Hematopoietic multipotent progenitor cell (in vitro differentiated cells): ENCODE data around the gene COL4A4. TPM values are rescaled to one million over a fixed set of nuclear protein-coding genes. Genes with fewer than 3 reads are reported as not detected.
"Not testable (repeated sequence)": the region's sequence is repeated elsewhere in the genome, so short reads cannot be mapped to it uniquely, and the experiment has no call there.

Experiments used
- DNase-seq, 3 donors: peaks; one replicate each; pipeline ENCODE4 v3.0.0-alpha.2; 2011 to 2015; ENCODE audit warnings: low read depth in 2 of 3, low spot score in 2 of 3
- total RNA-seq: library from RNA; depleted of rRNA; stranded (reverse); fragments of >200 nt; gene quantifications from one replicate; pipeline ENCODE4 v1.2.3, GENCODE V29; 2012

The COL4A4 gene
- not detected for total RNA-seq

DNA sequence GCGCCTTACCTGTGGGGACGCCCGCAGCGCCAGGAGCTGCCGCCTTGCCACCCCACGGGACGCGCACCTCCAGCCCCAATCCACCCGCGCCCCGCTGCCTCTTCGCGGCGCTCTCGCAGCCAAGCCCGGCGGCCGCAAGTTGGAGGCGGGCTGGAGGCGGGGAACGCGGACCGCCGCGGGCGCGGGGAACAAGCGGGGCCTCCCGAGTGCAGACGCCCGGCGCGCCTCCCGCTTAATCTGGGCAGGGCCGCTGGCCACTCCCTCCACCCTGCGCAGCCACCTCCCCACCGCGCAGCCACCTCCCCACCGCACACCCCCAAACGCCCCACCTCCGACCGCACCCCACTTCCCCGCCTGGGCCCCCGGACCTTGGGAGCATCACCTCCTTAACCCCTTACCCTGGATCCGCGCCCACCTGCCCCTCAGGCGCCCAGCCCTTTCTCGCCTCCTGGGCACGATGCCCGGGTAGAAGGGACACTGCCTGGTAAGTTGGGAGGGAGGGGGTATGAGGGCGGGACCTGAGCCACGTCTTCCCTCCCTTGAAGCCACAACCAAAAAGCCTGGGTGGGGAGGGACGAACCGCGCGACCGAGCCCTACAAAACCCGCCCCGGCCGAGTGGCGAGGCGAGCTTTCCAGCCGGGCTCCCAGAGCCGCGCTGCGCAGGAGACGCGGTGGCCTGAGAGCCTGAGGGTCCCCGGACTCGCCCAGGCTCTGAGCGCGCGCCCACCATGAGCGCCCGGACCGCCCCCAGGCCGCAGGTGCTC, at the start of gene COL4A4, which contains the start of gene COL4A3:
COL4A4 (minus strand) TSS at position 208 of the 765 bp plus-strand sequence. CDS start 16,722 bp downstream, outside the sequence.
COL4A3 (plus strand) TSS at position 627 of the 765 bp plus-strand sequence; CDS start at position 730, 103 bp downstream.
- peak in 1 of 3 donors; percentile 12 for DNase-seq

DNA sequence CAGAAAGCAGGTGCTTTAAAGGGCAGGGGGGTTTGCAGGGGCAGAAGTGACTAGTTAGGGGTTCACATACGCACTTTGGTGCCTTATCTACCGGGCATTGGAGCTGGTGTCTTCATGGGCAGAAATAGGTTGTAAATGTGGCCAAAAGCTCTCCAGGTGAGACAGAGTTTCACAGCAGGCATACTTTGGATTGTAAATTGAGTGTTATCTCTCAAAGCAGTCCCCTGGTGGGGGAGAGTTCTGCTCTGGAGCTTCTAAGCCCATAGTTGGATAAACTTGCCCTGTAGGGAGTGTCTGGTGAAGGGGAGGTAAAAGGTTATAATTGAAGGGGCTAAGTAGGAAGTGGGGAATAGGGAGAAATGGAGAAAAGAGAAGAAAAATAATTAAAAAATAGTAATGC, 43.6 kb upstream of the COL4A4 start:
- no peak for DNase-seq

DNA sequence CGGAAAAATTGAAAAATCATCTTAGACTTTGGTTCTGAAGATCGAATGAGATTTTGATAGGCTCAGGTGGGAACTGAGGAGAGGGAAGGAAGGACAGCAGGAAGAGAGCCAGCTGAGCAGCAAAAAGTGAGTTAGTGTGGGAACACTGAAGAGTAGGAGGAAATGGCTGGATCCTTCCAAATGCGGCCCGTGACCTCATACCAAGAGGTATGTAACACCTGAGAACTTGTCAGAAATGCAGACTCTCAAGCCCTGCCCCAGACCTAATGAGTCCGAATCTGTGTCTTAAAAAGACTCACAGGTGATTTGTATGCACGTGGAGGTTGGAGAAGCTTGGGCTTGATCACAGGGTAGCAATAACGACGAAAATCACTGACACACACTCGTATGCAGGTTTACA, 42.4 kb upstream of the COL4A4 start:
- DNase-seq = no peak

DNA sequence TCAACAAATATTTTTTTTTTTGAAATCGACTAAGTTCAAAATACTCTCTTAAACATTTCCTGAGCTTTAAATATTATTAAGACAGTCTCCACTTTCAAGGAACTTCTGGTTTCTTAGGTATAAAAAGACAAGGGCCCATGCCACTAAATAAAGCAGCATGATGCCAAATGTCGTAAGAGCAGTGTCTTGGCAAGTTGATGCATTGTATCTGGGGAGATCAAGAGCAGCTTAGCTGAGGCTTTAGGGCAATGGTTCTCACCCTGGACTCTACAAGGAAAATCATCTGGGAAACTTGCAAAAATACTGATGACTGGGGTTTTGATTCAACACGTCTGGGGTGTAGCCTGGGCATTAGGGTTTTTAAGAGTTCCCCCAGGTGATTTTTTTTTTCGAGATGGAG, 41.7 kb upstream of the COL4A4 start:
- DNase-seq = no peak

DNA sequence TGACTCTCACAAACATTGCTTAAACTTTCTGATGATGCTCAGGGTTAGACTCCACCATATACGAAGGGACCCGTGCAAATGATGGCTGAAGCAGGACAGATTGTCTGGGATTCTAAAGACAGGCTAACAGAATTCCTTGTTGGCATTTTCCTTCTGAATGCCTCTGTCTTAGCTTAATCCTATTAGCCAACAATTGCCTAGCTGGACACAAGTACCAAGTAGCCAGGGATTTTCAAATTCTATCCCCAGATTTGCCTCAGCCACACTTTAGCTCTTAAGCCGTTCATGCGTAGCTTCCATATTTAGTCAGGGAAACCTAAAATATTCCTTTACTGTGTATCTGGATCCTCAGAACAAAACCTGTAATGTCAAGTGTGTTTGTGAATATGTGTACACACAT, 40.4 kb upstream of the COL4A4 start:
- no peak for DNase-seq

DNA sequence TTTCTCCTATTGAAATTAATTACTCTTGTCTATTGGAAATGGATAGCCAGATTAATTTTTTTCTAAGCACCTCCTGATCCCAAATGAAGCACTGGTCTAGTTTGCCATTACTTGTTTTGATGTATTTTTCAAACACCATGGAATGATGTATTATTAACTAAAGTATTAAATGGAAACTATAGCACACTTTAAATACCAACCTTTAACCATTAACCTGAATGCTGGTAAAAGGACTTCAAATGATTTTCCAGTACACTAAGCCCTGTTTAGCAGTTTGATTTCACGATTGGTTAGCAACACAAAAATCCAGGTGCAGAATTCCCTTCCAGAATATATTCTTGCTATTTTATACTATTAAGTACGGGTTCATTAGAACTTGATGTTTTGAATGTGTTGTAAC, 37.8 kb upstream of the COL4A4 start:
- DNase-seq = no peak

DNA sequence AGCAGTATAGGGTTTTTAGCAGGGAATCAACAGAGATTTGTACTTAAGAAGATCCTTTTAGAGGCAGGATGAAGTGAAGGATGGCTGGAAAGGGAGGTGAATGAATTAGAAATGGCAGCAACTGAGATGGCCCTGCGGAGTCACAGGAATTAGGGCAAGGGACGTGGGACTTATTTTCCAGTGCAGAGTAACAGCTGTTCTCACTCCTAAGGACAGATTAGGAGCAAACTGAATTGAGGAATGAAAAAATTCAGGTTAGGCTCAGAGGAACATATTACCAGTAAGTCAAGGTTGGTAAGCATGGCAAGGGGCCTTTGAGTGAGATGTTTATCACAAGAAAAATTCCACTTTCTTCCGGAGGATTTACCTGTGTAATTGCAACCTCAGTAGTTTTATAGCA, 34.9 kb upstream of the COL4A4 start:
- DNase-seq = no peak

DNA sequence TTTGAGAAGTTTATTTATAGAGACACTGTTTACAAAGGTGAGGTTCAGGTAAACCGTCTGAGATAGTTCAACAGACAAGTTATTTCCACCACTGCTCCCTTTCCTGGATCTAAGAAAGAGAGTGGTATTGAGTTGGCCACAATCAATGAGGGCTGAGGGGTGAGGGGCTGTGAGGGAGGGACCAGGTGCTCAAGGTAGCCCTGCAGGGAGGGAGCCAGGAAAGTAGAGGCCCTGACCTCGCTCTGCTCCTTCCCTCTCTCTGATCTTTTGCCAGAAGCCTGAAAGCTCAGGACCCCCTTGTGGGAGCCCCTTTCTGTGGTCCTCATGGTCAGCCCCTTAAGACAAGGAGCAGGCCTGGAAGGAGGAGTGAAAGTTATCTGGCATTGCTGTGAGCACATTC, 30.2 kb upstream of the COL4A4 start:
- DNase-seq = no peak

DNA sequence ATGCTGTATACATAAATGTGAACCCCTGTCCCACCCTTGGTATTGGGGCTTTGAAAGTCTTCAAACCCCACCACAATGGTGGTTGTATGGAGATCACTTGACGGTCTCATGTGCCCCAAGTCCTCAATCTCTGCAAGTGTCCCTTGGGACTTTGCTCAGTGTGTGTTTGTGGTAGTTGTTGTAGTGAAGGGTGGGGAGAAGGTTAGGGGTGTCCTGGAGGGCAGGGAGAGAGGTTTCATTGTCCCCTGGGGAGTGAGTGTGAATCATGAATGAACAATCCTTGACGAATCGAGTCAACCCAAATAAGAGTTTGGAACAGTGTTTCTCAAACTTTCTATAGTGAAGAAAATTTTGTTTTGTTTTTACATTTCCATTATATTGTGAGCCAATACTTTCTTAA, 28.5 kb upstream of the COL4A4 start:
- no peak for DNase-seq

DNA sequence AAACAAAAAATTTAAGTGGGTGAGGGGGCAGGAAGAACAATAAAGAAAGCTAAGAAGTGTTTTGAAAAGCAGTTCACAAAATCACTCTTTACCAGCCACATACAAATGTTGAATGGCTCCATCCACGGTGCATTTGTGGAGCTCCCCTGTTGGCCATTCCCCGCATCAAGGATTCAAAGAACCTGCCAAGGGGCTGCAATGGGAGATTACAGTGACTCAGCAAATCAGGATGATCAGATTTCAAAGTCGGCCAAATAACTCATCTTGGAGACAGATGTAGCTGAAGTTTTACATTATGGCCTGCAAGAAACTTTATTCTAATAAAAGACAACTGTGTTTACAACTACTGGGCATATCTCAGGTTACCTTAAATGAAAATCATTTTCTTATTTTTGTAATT, 27.4 kb upstream of the COL4A4 start:
- no peak for DNase-seq

DNA sequence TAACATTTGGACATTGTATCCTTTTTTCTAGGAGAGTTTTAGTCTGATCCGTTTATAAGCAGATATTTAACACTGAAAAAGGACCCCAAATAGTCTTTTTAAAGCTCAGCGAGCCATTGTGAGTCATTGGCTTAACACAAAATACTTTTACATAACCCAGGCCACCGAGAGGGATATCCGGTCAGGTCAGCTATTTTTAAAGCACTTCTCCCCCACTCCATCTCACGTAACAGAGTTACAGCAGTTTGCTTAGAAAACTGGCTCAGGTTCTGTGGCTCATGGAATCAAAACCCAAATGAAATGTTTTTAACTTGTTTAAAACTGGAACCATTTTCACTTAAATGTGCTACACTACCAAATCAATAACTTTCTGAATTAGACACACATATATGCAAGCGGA, 24.3 kb upstream of the COL4A4 start:
- no peak for DNase-seq

DNA sequence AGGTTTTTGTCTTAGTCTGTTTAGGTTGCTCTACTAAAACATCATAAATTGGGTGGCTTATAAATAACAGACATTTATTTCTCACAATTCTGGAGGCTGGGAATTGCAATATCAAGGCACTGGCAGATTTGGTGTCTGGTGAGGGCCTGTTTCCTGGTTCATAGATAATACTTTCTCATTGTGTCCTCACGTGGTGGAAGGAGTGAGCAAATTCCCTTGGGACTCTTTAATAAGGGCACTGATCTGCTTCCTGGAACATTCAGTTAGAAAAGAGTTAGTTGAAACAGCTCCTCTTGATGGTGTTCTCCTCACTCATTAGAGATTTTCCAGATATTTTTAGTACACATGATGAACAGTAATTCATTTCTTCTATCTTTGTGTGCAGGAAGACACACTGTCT, 22.7 kb upstream of the COL4A4 start:
- DNase-seq = no peak

DNA sequence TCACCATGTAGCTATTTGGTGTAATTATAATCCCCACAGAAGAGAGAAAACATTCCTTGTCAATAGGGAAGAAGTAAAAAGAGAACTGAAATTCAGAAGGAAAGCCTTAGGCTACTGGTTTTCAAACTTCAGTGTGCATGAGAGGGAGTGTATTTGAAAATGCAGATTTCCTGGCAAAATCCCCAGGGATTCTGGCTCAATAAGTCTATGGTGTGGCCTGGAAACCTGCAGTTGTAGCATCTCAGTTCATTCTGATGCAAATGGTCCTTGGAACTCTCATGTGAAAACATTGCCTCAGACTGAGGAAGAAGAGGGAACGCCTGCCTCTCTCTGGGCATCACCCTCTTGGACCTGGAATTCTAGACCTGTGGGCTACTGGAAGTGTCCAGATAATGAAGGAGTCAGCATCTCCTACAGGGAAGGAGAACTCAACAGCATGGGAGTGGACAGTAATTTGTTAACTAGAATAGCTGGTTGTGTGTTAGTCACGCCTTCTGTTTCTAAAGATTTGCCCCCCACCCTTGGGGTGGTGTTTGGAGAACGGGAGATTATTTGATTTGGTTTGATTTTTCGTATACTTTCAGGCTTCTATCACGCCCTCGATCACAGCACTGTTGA, 21.7 kb upstream of the COL4A4 start:
- DNase-seq = no peak

DNA sequence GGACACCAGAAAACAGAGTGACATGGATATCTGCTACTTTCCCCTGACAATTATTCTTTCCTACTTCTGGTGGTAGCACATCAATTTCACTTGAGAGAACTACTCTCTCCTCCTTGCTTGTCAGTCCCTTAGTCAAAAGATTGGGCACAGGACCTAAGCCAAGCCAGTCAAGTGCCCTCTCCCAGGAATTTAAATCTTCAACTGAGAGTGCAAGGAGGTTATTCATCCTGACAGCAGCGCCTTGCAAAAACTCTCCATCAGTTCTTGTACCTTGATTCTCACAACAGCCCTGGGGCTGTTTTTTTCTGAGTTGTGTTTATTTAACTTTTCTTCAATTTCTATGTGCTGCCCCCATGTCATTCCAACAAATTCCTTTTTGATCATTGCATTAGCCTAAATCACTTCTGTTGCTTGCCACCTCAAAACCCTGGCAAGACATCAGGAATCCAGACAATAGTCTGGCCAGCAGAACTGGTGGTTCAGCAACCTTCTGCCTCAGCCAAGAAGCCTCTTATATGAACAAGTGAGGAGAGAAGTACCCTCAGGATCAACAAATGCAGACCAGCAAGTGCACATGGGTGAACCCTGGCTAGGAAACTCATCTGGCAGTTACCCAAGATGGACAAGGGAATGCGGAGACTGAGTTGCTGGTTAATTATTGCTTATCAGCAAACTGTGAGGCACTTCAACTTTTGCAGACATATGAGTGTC, 19.8 kb upstream of the COL4A4 start:
- DNase-seq = no peak

DNA sequence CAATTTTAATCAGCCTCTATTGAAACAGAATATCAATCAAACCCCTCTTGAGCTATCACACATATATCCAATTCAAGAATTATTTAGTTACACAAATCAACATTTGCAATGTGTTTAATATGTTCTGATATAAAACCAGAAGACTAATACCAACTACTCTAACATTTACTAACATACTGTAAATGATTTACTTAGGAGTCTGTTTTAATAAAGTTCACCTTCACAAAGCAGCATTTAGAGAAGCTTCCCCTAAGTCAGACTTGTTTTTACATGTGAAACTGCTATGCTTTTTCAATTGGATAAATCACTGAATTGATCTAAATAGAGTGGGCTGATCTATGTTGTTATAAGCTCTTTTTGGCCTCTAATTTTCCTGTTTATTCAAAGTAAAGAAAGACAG, 18.8 kb upstream of the COL4A4 start:
- no peak for DNase-seq

DNA sequence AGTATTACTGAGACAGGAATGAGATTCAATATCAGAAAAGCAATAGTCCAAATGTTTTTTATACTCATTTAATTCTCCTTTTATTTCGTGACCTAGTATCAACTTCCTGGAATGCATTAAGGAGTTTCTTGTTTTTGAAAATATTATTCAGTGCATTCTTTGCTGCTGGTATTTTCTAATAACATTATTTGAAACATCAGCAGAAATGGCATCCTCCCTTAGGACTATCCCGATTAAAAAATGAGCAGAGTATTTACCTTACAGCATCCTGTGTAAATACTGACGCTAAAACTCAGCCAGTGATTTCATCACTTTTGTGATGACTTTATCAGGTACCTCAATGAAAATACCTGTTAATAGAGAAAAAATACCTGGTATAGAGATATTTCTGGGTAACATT, 16.8 kb upstream of the COL4A4 start:
- no peak for DNase-seq

DNA sequence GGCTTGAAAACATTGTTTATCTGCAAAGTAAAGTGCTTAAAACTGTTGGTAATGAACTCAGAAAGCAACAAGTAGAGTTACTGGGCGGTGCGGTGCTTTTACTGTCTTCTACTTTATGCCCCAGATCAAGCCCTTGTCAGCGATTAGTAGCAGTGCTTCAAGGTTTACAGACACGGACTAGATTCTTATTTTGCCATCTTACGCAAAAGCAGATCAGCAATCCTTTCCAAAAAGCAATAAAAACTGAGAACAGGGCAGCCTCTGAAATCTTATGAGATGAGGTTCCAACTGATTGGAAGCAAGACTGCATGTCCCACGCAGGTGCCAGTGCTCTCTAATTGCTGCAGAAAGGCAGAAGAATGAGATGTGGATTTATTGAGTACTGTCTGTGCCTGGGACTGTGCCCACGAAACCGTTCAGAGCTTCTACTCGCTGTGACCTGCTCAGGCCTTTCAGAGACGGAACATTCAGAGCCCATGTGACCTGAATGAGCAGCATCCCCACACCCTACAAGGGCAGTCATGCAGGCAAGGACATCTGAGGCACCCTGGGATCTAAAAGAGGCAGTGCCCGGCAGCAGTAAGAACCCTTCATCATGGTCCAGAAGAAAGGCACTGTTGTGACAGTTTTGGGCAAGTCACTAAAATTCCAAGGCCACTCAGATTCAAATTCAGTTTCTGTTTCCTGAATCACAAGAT, 16.1 kb upstream of the COL4A4 start:
- no peak for DNase-seq

DNA sequence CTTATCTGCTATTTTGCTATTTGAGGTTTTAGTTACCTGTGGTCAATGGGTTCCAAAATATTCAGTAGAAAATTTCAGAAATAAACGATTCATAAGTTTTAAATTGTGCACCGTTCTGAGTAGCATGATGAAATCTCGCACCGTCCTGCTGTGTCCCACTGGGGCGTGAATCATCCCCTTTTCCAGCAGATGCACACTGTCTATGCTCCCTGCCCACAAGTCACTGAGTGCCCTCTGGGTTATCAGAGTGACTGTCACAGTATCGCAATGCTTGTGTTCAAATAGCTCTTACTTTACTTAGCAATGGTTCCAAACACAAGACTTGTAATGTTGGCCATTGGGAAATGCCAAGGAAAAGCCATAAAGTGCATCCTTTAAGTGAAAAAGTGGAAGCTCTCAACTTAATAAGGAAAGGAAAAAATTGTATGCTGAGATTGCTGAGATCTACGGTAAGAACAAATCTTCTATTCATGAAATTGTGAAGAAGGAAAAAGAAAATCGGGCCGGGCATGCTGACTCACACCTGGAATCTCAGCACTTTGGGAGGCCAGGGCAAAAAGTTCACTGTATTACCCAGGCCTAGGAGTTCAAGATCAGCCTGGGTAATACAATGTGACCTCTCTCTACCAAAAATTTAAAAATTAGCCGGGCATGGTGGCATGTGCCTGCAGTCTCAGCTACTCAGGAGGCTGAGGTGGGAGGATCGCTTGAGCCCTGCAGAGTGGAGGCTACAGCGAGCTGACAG, 13.8 kb upstream of the COL4A4 start:
- no peak for DNase-seq

DNA sequence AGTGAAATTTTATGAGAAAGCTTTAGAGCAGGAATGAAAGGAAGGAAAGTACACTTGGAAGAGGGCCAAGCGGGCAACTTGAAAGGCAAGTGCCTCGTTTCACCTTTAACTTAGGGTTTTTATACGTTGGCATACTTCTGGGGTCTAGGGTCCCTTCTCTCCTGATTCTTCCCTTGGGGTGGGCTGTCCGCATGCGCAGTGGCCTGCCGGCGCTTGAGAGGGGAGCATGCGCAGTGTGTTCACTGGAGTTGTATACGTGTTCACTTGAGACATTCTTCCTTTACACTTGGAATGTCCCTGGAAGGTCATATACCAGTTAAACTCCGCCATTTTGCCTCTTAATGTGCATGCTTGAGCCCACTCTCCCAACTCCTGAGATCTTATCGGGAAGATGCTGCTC, 7.8 kb upstream of the COL4A4 start:
- not testable (repeated sequence) for DNase-seq

DNA sequence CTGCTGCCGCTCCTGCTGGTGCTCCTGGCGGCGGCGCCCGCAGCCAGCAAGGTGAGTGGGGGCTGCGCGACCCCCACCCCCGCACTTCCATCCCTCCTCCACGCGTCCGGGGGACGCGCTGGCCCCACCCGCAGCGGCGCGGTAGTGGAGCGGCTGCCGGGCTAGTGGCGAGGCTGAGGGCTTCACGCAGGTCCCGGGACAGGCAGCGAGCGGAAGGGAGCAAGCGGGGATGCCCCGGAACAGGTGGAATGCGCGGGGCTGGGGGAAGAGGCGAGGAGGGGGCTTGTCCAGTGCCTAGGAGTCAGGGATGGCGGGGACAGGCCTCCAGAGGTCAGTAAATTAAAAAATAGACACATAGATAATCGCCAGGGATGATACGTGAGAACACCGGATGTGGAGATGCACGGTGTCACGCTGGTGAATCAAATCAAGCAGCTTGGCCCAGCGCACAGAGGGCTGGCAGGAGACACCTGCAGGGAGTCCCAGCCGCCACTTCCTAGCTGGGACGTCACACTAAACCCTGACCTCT, 822 bp upstream of the COL4A4 start:
- DNase-seq = no peak
